H1 (cell line): ENCODE results near the gene PPP2R2D. TPM values are rescaled to one million over a fixed set of nuclear protein-coding genes. Genes with fewer than 3 reads are reported as not detected.

Experiments
- CTCF ChIA-PET: fragments of 300-600 bp; sonication (Branson Sonifier 250); formaldehyde crosslinking; loops from one replicate; lab custom pipeline; 2021; ENCODE audit not compliant: partially characterized antibody; lab: Charles Lee
- POLR2A ChIA-PET: fragments of 300-600 bp; sonication (Branson Sonifier 250); formaldehyde crosslinking; loops from one replicate; lab custom pipeline; 2021; ENCODE audit warnings: inconsistent platforms; ENCODE audit not compliant: partially characterized antibody; lab: Charles Lee
- DNase-seq, 2 experiments: peaks; one replicate each; pipeline versions ENCODE4 v3.0.0 to v3.0.0-alpha.2; 2010 to 2022; ENCODE audit warnings: low spot score in 2 of 2, low read depth in 1 of 2, mixed read lengths in 1 of 2
- FAIRE-seq: peaks from 2 replicates; lab custom pipeline; 2011; peaks lifted over from hg19 to GRCh38; lab: Jason Lieb, UNC
- H2AFZ ChIP-seq: 2 replicates; pipeline ENCODE4 v1.8.1; 2012; ENCODE audit warnings: low read length, inconsistent platforms
- H2AK5ac ChIP-seq: 2 replicates; pipeline ENCODE4 v1.6.1; 2013; ENCODE audit warnings: low read depth, low read length
- H2BK120ac ChIP-seq: replicated peaks from 2 replicates; pipeline ENCODE3; 2013; ENCODE audit warnings: low read depth, low read length, inconsistent platforms
- H2BK12ac ChIP-seq: 2 replicates; pipeline ENCODE4 v1.6.1; 2013; ENCODE audit warnings: low read depth, low read length
- H2BK15ac ChIP-seq: 2 replicates; pipeline ENCODE4 v1.6.1; 2013; ENCODE audit warnings: low read length
- H2BK20ac ChIP-seq: 2 replicates; pipeline ENCODE4 v1.6.1; 2013; ENCODE audit warnings: low read length
- H2BK5ac ChIP-seq: 2 replicates; pipeline ENCODE4 v1.6.1; 2013; ENCODE audit warnings: low read depth, low read length
- H3K14ac ChIP-seq: 2 replicates; pipeline ENCODE4 v1.6.1; 2013; ENCODE audit warnings: inconsistent platforms; ENCODE audit not compliant: insufficient read length
- H3K18ac ChIP-seq: 2 replicates; pipeline ENCODE4 v1.6.1; 2013; ENCODE audit warnings: low read length; ENCODE audit errors: extremely low read depth
- H3K23ac ChIP-seq: 2 replicates; pipeline ENCODE4 v1.6.1; 2013; ENCODE audit warnings: inconsistent platforms; ENCODE audit not compliant: insufficient read length
- H3K23me2 ChIP-seq: 2 replicates; pipeline ENCODE4 v1.6.1; 2013; ENCODE audit warnings: low read depth, low read length
- H3K27ac ChIP-seq: 2 replicates; pipeline ENCODE4 v1.6.1; 2011; ENCODE audit warnings: low read depth, low read length, inconsistent platforms
- H3K27me3 ChIP-seq, 4 experiments: replicated peaks in 1 of 4; 1 replicate in 1 of 4; 2 replicates in 3 of 4; pipeline versions ENCODE4 v1.6.1 to v1.8.1; 2011 to 2013; ENCODE audit warnings: low read length in 3 of 4, mild to moderate bottlenecking in 3 of 4, inconsistent platforms in 2 of 4, mixed read lengths in 2 of 4, moderate library complexity in 1 of 4; ENCODE audit not compliant: control insufficient read depth in 3 of 4, insufficient read depth in 3 of 4; ENCODE audit errors: extremely low read depth in 1 of 4
- H3K36me3 ChIP-seq, 4 experiments: 2 replicates each; pipeline versions ENCODE4 v1.6.1 to v1.8.1; 2011 to 2013; ENCODE audit warnings: mild to moderate bottlenecking in 4 of 4, low read length in 3 of 4, moderate library complexity in 2 of 4, control low read depth in 1 of 4, inconsistent platforms in 1 of 4; ENCODE audit not compliant: insufficient read depth in 4 of 4, control insufficient read depth in 2 of 4
- H3K4ac ChIP-seq: replicated peaks from 2 replicates; pipeline ENCODE3; 2013; ENCODE audit warnings: low read length, low read depth, mixed read lengths, inconsistent platforms; ENCODE audit not compliant: insufficient read length
- H3K4me1 ChIP-seq, 4 experiments: replicated peaks in 1 of 4; 1 replicate in 1 of 4; 2 replicates in 3 of 4; pipeline versions ENCODE4 v1.6.1 to v1.8.1; 2011 to 2013; ENCODE audit warnings: low read length in 3 of 4, inconsistent platforms in 2 of 4, mixed read lengths in 1 of 4; ENCODE audit not compliant: insufficient read depth in 4 of 4, control insufficient read depth in 3 of 4
- H3K4me2 ChIP-seq, 2 experiments: 2 replicates each; pipeline versions ENCODE4 v1.6.1 to v1.8.1; 2011 to 2013; ENCODE audit warnings: low read depth in 2 of 2, low read length in 2 of 2, control low read depth in 1 of 2, inconsistent platforms in 1 of 2, mild to moderate bottlenecking in 1 of 2; ENCODE audit not compliant: insufficient read depth in 1 of 2
- H3K4me3 ChIP-seq, 4 experiments: fragments of 200-600, 300-600 bp in 1 of 4; sonication (generic), shearing (Covaris generic), sonication (Bioruptor Twin) in 1 of 4; 2 replicates each; pipeline versions ENCODE4 v1.5.1 to v1.8.1; 2011 to 2016; ENCODE audit warnings: low read length in 4 of 4, low read depth in 3 of 4, control low read depth in 2 of 4, inconsistent platforms in 2 of 4, mild to moderate bottlenecking in 2 of 4, mixed read lengths in 1 of 4, moderate library complexity in 1 of 4; ENCODE audit not compliant: insufficient read depth in 2 of 4; ENCODE audit errors: extremely low read depth in 1 of 4
- H3K56ac ChIP-seq: replicated peaks from 2 replicates; pipeline ENCODE3; 2013; ENCODE audit warnings: low read depth, mild to moderate bottlenecking, mixed read lengths, low read length, inconsistent platforms; ENCODE audit not compliant: insufficient read length
- H3K79me1 ChIP-seq: 2 replicates; pipeline ENCODE4 v1.6.1; 2013; ENCODE audit warnings: low read depth, low read length, control low read depth
- H3K79me2 ChIP-seq, 2 experiments: 2 replicates each; pipeline versions ENCODE4 v1.6.1 to v1.8.1; 2012 to 2013; ENCODE audit warnings: low read length in 2 of 2, mild to moderate bottlenecking in 2 of 2, inconsistent platforms in 1 of 2; ENCODE audit not compliant: insufficient read depth in 2 of 2, control insufficient read depth in 1 of 2
- H3K9ac ChIP-seq, 4 experiments: replicated peaks in 1 of 4; 1 replicate in 1 of 4; 2 replicates in 3 of 4; pipeline versions ENCODE4 v1.6.1 to v1.8.1; 2011 to 2013; ENCODE audit warnings: low read depth in 3 of 4, low read length in 3 of 4, control low read depth in 2 of 4, mild to moderate bottlenecking in 2 of 4, moderate library complexity in 2 of 4, inconsistent platforms in 1 of 4; ENCODE audit errors: extremely low read depth in 1 of 4
- H3K9me3 ChIP-seq, 2 experiments: 2 replicates each; pipeline versions ENCODE4 v1.6.1 to v1.8.1; 2012 to 2013; ENCODE audit warnings: mild to moderate bottlenecking in 2 of 2, moderate library complexity in 2 of 2, control low read depth in 1 of 2, inconsistent platforms in 1 of 2, low read depth in 1 of 2, low read length in 1 of 2, mixed read lengths in 1 of 2; ENCODE audit not compliant: insufficient read depth in 2 of 2
- H4K20me1 ChIP-seq, 2 experiments: replicated peaks in 1 of 2; 2 replicates each; pipeline versions ENCODE3 to v1.8.1; 2011 to 2013; ENCODE audit warnings: inconsistent platforms in 2 of 2, low read length in 2 of 2, mild to moderate bottlenecking in 1 of 2; ENCODE audit not compliant: insufficient read depth in 2 of 2, control insufficient read depth in 1 of 2
- H4K5ac ChIP-seq: 2 replicates; pipeline ENCODE4 v1.6.1; 2013; ENCODE audit warnings: low read length, low read depth, mixed read lengths, inconsistent platforms; ENCODE audit not compliant: insufficient read length
- H4K8ac ChIP-seq: 2 replicates; pipeline ENCODE4 v1.8.0; 2013; ENCODE audit warnings: mild to moderate bottlenecking, moderate library complexity, low read length, inconsistent platforms; ENCODE audit not compliant: insufficient read depth; ENCODE audit errors: extremely low read depth
- H4K91ac ChIP-seq: replicated peaks from 2 replicates; pipeline ENCODE3; 2013; ENCODE audit warnings: low read length, mixed read lengths, inconsistent platforms; ENCODE audit not compliant: insufficient read length
- EP300 ChIP-seq, 2 experiments: IDR thresholded peaks; 1 replicate in 1 of 2; 2 replicates in 1 of 2; pipeline ENCODE4 v1.6.1; 2011 to 2012; ENCODE audit warnings: low read depth in 2 of 2, low read length in 2 of 2, mild to moderate bottlenecking in 2 of 2, borderline replicate concordance in 1 of 2, inconsistent platforms in 1 of 2, moderate library complexity in 1 of 2
- RFX5 ChIP-seq: IDR thresholded peaks from 2 replicates; pipeline ENCODE4 v1.6.1; 2011; ENCODE audit warnings: low read depth, low read length, improper control_type of control experiment, borderline replicate concordance
- WGBS, 2 experiments: shearing (Covaris generic) in 1 of 2; methylation state at CpG; one replicate each; pipeline versions ENCODE4 v1.1.6 to v1.1.7; 2013 to 2015; ENCODE audit warnings: low lambda C conversion rate in 2 of 2, mixed read lengths in 2 of 2, inconsistent platforms in 1 of 2, low coverage in 1 of 2, missing lambda C conversion rate in 1 of 2; ENCODE audit not compliant: insufficient replicate concordance in 2 of 2, insufficient coverage in 1 of 2, insufficient read length in 1 of 2; ENCODE audit errors: extremely low coverage in 1 of 2, missing lambda C conversion rate in 1 of 2; 5-methylcytosine and 5-hydroxymethylcytosine counted together
- polyA plus RNA-seq, 7 experiments: library from polyadenylated mRNA; depleted of rRNA in 3 of 7; stranded (reverse) in 5 of 7; unstranded in 2 of 7; fragments of >200 nt in 5 of 7; fragments of 200-250 nt in 2 of 7; gene quantifications; 1 replicate in 5 of 7; 2 replicates in 1 of 7; 4 replicates in 1 of 7; pipeline versions ENCODE4 v1.2.1 to v1.2.3, GENCODE V29; 2011 to 2013; ENCODE audit warnings: missing spikeins in 2 of 7, mixed read lengths in 2 of 7
- total RNA-seq: library from RNA; stranded (reverse); fragmentation: NEBNext Ultra II Directional; extraction: Animal tissue kit (Norgen Biotek cat#: 25700); gene quantifications from 2 replicates; pipeline ENCODE4 v1.2.1, GENCODE V29; 2021

The PPP2R2D gene
- total and polyA plus RNA-seq, 2 of the 8 experiments (the other 6 are each of a cell fraction or from before 2014, with no cell fraction given) = 25.4 to 32.8 TPM

- Histone ChIP-seq H3K27me3 (no peaks in the 10 kb centered on the region; a peak in 1 of 7 replicates), H3K56ac (no peak overlapping the region), H3K79me1 (peaks cover 16% of the 10 kb centered on the region), H3K4me1 (peaks cover 0 to 4% (median under 1%) of the 10 kb centered on the region in 4 experiments; a peak in 1 of 7 replicates), H2BK12ac (no peak overlapping the region), H3K27ac (no peak overlapping the region), H2BK20ac (no peak overlapping the region), H3K23ac (no peak overlapping the region), H4K5ac (no peak overlapping the region), H4K20me1 (peaks cover 17 to 24% of the 10 kb centered on the region in 2 experiments), H3K9ac (no peak overlapping the region), H3K4me3 (no peak overlapping the region), H3K79me2 (peaks cover 13 to 47% of the 10 kb centered on the region in 2 experiments; a peak in 3 of 4 replicates), H3K9me3 (no peaks in the 10 kb centered on the region), H2BK120ac (no peak overlapping the region), H3K23me2 (no peaks in the 10 kb centered on the region; the same call in 1 of the 2 replicates), H2AK5ac (no peak overlapping the region), H2AFZ (no peak overlapping the region), H4K8ac (no peak overlapping the region; the same call in 1 of the 2 replicates), H4K91ac (no peak overlapping the region), H2BK15ac (no peak overlapping the region), H3K14ac (no peak overlapping the region), H3K36me3 (peaks cover 9 to 40% (median 24%) of the 10 kb centered on the region in 4 experiments), H3K4ac (no peak overlapping the region), H3K18ac (no peak overlapping the region), H3K4me2 (no peak overlapping the region), H2BK5ac (no peak overlapping the region)
- FAIRE-seq (no peak), DNase-seq (no peak)
- ChIA-PET CTCF (interaction anchor here (0.8 to 4.7 kb wide), 8 partner anchors 13 to 889 kb away, joined by 3 to 22 read pairs (median 4); no protein-coding TSS in a partner anchor), POLR2A (interaction anchor here (1.3 to 3.4 kb wide), 2 partner anchors 8 to 12 kb away, joined by 3 to 20 read pairs; no protein-coding TSS in a partner anchor)
- 92% methylated on average over 34 of the region's 34 CpGs; no CpG with 5 or more reads in 1 of the 2 experiments for WGBS, 2 experiments
- TF ChIP-seq RFX5 (no peak), EP300 (IDR thresholded peaks at IDR 0.05; ENCODE audit: borderline replicate concordance in 1 of 2, low read depth in 2 of 2, low read length in 2 of 2) (no peak)
Measured at GRCh38 chr10:131973160-131973951, 72.5 kb downstream of the PPP2R2D start.
